Measurements from ENCODE around the gene CDH13. TPM values are rescaled to one million over a fixed set of nuclear protein-coding genes. Genes with fewer than 3 reads are reported as not detected.

The CDH13 gene
- total RNA-seq, 1 donor from 2014 or later, result not detected

DNA sequence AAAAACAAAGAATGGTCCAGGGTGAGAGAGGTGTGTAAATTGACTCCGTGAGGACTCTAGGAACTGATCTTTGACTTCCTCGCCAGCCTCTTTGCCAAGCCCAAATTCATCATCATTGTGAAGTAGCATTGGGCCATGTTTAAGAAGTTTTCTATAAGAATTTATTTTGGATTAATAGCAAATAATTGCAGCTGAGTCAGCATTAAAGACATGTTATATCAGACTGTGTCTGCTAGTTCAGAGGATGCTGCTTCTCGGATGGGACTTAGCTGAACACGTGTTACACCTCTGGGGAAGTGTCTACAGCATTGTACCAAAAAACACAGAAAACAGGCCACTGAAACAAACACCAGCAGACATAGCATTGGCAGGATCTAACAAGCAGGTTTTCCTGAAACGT lies 366.6 kb downstream of the CDH13 start:
- DNase-seq, result no peak
- H3K27me3 Mint-ChIP-seq, result no peaks in the 10 kb centered on the region
- ATAC-seq (ENCODE audit: low read depth), result no peak

DNA sequence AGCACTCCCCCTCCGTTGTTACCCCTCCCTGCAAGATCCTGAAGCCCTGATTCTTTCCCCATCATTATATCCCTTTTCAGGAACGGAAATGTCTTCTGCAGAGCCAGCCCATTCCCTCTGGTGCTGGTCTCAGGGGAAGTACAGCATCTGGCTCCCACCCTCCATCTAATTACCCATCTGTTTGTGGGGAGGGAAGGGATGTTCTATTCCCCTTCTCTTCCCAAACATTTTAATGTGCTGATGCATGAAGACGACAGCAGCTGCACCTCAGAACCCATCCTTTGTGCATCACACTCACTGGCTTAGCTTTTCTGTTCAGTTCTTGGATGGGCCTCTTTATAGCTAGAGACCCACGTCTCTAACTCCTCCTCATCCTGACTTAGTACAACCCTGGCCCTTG lies 367.2 kb downstream of the CDH13 start:
- Mint-ChIP-seq H3K27ac (no peak overlapping the region), H3K9me3 (no peaks in the 10 kb centered on the region), H3K4me3 (no peak overlapping the region), H3K4me1 (no peaks in the 10 kb centered on the region), H3K36me3 (ENCODE audit: low read depth) (no peaks in the 10 kb centered on the region), H3K27me3 (no peaks in the 10 kb centered on the region)
- TF ChIP-seq, protein P1, sequence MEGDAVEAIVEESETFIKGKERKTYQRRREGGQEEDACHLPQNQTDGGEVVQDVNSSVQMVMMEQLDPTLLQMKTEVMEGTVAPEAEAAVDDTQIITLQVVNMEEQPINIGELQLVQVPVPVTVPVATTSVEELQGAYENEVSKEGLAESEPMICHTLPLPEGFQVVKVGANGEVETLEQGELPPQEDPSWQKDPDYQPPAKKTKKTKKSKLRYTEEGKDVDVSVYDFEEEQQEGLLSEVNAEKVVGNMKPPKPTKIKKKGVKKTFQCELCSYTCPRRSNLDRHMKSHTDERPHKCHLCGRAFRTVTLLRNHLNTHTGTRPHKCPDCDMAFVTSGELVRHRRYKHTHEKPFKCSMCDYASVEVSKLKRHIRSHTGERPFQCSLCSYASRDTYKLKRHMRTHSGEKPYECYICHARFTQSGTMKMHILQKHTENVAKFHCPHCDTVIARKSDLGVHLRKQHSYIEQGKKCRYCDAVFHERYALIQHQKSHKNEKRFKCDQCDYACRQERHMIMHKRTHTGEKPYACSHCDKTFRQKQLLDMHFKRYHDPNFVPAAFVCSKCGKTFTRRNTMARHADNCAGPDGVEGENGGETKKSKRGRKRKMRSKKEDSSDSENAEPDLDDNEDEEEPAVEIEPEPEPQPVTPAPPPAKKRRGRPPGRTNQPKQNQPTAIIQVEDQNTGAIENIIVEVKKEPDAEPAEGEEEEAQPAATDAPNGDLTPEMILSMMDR (IDR thresholded peaks at IDR 0.05), result no peak
- intact Hi-C loops (cut with micrococcal nuclease), result no loop called here
- ATAC-seq (ENCODE audit: low read depth) (no peak), DNase-seq (no peak)
- ChIA-PET POLR2A (no interaction called here), CTCF (no interaction called here)

More for the DNA sequence above, 366.6 kb downstream of the CDH13 start:
- POLR2A ChIA-PET, result no interaction called here
- intact Hi-C loops (cut with micrococcal nuclease), result no loop called here
- no peak overlapping the region for H3K4me3 Mint-ChIP-seq
- H3K27ac Mint-ChIP-seq, result no peak overlapping the region
- H3K4me1 Mint-ChIP-seq, result no peaks in the 10 kb centered on the region
- no peaks in the 10 kb centered on the region for H3K9me3 Mint-ChIP-seq
- CTCF ChIA-PET, result no interaction called here
- TF ChIP-seq, protein P1 (IDR thresholded peaks at IDR 0.05), result no peak
- H3K36me3 Mint-ChIP-seq (ENCODE audit: low read depth), result no peaks in the 10 kb centered on the region

DNA sequence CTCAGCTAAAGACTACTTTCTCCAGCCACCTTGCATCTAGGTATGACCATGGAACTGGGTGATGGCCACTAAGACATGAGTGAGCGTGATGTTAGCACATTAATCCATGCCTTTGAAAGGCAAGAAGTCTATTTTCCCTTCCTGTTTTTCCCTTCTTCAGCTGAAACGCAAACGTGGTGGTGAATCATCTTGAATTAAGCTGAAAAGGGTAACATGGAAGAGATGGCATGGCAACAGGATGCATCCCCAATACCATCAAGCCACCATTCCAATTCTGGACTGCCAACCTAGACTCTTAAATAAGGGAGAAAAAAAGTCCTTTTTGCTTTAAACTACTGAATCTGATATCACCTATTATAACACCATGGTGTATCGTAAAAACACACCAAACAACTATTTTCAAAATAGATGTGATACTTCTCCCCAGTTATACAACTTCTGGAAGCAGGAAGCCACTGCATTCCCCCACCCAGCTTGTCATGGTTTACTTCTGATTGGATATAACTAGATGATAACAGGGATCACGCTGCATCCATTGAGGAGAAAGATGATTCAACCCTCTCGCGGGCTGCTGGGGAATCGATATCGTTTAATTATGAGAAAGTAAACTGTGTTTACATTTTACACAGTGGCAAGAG lies 368.6 kb downstream of the CDH13 start:
- H3K4me3 Mint-ChIP-seq, result no peak overlapping the region
- H3K4me1 Mint-ChIP-seq, result no peaks in the 10 kb centered on the region
- intact Hi-C loops (cut with micrococcal nuclease), result no loop called here
- DNase-seq (no peak), ATAC-seq (ENCODE audit: low read depth) (no peak)
- H3K9me3 Mint-ChIP-seq, result no peaks in the 10 kb centered on the region
- CTCF ChIA-PET, result no interaction called here
- TF ChIP-seq, protein P1 (IDR thresholded peaks at IDR 0.05), result no peak
- POLR2A ChIA-PET, result no interaction called here
- H3K27ac Mint-ChIP-seq, result no peak overlapping the region
- H3K36me3 Mint-ChIP-seq (ENCODE audit: low read depth), result no peaks in the 10 kb centered on the region
- no peaks in the 10 kb centered on the region for H3K27me3 Mint-ChIP-seq

DNA sequence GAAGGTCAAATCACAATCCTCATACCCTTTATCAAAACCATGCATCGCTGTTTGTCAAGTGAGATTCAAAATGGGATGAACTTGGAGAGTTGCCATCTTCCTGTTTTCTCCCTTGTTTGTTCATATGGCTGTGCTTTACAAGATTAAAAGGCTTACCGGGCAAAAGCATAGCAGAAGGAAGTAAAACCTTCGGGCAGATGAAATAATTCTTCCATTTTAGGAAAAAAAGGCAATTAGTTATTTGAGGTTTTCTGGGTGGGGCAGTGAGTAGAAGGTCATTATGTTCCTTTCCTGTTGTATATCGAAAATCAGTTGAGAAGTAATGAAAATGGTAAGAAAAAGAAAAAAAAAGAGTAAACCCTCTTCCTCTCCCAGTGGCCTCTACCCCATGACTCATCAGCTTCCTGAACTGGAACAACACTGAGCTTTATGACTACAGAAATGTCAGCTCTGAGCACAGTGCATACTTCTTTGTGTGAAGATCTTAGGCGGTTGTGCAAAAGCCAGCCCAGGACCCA lies 369.2 kb downstream of the CDH13 start:
- no peaks in the 10 kb centered on the region for H3K27me3 Mint-ChIP-seq
- no peak overlapping the region for H3K4me3 Mint-ChIP-seq
- ChIA-PET CTCF (no interaction called here), POLR2A (no interaction called here)
- TF ChIP-seq, protein P1 (IDR thresholded peaks at IDR 0.05), result no peak
- no peaks in the 10 kb centered on the region for H3K36me3 Mint-ChIP-seq (ENCODE audit: low read depth)
- DNase-seq (no peak), ATAC-seq (ENCODE audit: low read depth) (no peak)
- intact Hi-C loops (cut with micrococcal nuclease), result no loop called here
- no peak overlapping the region for H3K27ac Mint-ChIP-seq
- no peaks in the 10 kb centered on the region for H3K4me1 Mint-ChIP-seq
- H3K9me3 Mint-ChIP-seq, result no peaks in the 10 kb centered on the region

DNA sequence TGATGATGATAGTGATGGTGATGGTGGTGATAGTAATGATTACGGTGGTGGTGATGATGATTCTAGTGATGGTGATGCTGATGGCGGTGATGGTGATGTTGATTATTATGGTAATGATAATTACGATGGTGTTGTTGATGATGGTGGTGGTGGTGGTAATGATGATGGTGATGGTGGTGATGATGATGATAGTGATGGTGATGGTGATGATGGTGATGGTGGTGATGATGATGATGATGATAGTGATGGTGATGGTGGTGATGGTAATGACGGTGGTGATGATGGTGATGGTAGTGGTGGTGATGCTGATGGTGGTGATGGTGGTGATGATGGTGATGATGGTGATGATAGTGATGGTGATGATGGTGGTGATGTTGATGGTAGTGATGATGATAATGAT lies 370.0 kb downstream of the CDH13 start:
- H3K27ac Mint-ChIP-seq, result no peak overlapping the region
- intact Hi-C loops (cut with micrococcal nuclease), result no loop called here
- H3K36me3 Mint-ChIP-seq (ENCODE audit: low read depth), result no peaks in the 10 kb centered on the region
- no peaks in the 10 kb centered on the region for H3K9me3 Mint-ChIP-seq
- H3K4me1 Mint-ChIP-seq, result no peaks in the 10 kb centered on the region
- no peak for DNase-seq
- no peak overlapping the region for H3K4me3 Mint-ChIP-seq
- ChIA-PET CTCF (no interaction called here), POLR2A (no interaction called here)
- no peaks in the 10 kb centered on the region for H3K27me3 Mint-ChIP-seq
- TF ChIP-seq, protein P1 (IDR thresholded peaks at IDR 0.05), result no peak
- no peak for ATAC-seq (ENCODE audit: low read depth)

Measured in activated B cell treated with CpG ODN at 0.5 μM for 24 hours (primary cell).